ENCODE measurements around the gene KBTBD13.
"Not testable (repeated sequence)": the region's sequence is repeated elsewhere in the genome, so short reads cannot be mapped to it uniquely, and the experiment has no call there.

Gene KBTBD13

GRCh38 chr15:65076486-65077290 lies at the start of gene KBTBD13:
KBTBD13 (plus strand) TSS chr15:65076746; CDS start chr15:65076816, 70 bp downstream.
- DNase-seq, result no peak
- in situ Hi-C loops (cut with MboI; ENCODE audit: low pct_unique_long_range_greater_than_20kb, low sequenced_read_pairs), result no loop called here

- no peak for DNase-seq
- in situ Hi-C loops (cut with MboI; ENCODE audit: low pct_unique_long_range_greater_than_20kb, low sequenced_read_pairs), result no loop called here
Measured at GRCh38 chr15:65026756-65027155, 49.8 kb upstream of the KBTBD13 start.

- in situ Hi-C loops (cut with MboI; ENCODE audit: low pct_unique_long_range_greater_than_20kb, low sequenced_read_pairs), result no loop called here
- no peak for DNase-seq
Measured at GRCh38 chr15:65027593-65027992, 49.0 kb upstream of the KBTBD13 start.

GRCh38 chr15:65028338-65028737 lies 48.2 kb upstream of the KBTBD13 start:
- DNase-seq, result peak; percentile 40
- in situ Hi-C loops (cut with MboI; ENCODE audit: low pct_unique_long_range_greater_than_20kb, low sequenced_read_pairs), result no loop called here

- DNase-seq, result peak; percentile 90
- in situ Hi-C loops (cut with MboI; ENCODE audit: low pct_unique_long_range_greater_than_20kb, low sequenced_read_pairs), result no loop called here
Measured at GRCh38 chr15:65028921-65029735, 47.4 kb upstream of the KBTBD13 start, which contains the start of gene MTFMT. MTFMT (minus strand) TSS chr15:65029639; CDS start chr15:65029613, 26 bp downstream.

- no peak for DNase-seq
- in situ Hi-C loops (cut with MboI; ENCODE audit: low pct_unique_long_range_greater_than_20kb, low sequenced_read_pairs), result no loop called here
Measured at GRCh38 chr15:65029736-65030208, 46.8 kb upstream of the KBTBD13 start.

GRCh38 chr15:65032801-65033537 lies 43.6 kb upstream of the KBTBD13 start:
- DNase-seq, result peak; percentile 87
- in situ Hi-C loops (cut with MboI; ENCODE audit: low pct_unique_long_range_greater_than_20kb, low sequenced_read_pairs), result no loop called here

- in situ Hi-C loops (cut with MboI; ENCODE audit: low pct_unique_long_range_greater_than_20kb, low sequenced_read_pairs), result no loop called here
- peak; percentile 77 for DNase-seq
Measured at GRCh38 chr15:65033659-65034269, 42.8 kb upstream of the KBTBD13 start.

- in situ Hi-C loops (cut with MboI; ENCODE audit: low pct_unique_long_range_greater_than_20kb, low sequenced_read_pairs), result no loop called here
- DNase-seq, result no peak
Measured at GRCh38 chr15:65034719-65035118, 41.8 kb upstream of the KBTBD13 start.

- in situ Hi-C loops (cut with MboI; ENCODE audit: low pct_unique_long_range_greater_than_20kb, low sequenced_read_pairs), result no loop called here
- DNase-seq, result no peak
Measured at GRCh38 chr15:65037309-65037708, 39.2 kb upstream of the KBTBD13 start.

GRCh38 chr15:65038428-65038827 lies 38.1 kb upstream of the KBTBD13 start:
- DNase-seq, result no peak
- in situ Hi-C loops (cut with MboI; ENCODE audit: low pct_unique_long_range_greater_than_20kb, low sequenced_read_pairs), result no loop called here

- in situ Hi-C loops (cut with MboI; ENCODE audit: low pct_unique_long_range_greater_than_20kb, low sequenced_read_pairs), result no loop called here
- no peak for DNase-seq
Measured at GRCh38 chr15:65038836-65039235, 37.7 kb upstream of the KBTBD13 start.

GRCh38 chr15:65040461-65040860 lies 36.1 kb upstream of the KBTBD13 start:
- in situ Hi-C loops (cut with MboI; ENCODE audit: low pct_unique_long_range_greater_than_20kb, low sequenced_read_pairs), result no loop called here
- no peak for DNase-seq

- in situ Hi-C loops (cut with MboI; ENCODE audit: low pct_unique_long_range_greater_than_20kb, low sequenced_read_pairs), result no loop called here
Measured at GRCh38 chr15:65041787-65042186, 34.8 kb upstream of the KBTBD13 start.

GRCh38 chr15:65042776-65043327 lies 33.7 kb upstream of the KBTBD13 start:
- in situ Hi-C loops (cut with MboI; ENCODE audit: low pct_unique_long_range_greater_than_20kb, low sequenced_read_pairs), result no loop called here

More at GRCh38 chr15:65041787-65042186, 34.8 kb upstream of the KBTBD13 start:
- no peak for DNase-seq

GRCh38 chr15:65044218-65044617 lies 32.3 kb upstream of the KBTBD13 start:
- DNase-seq; in situ Hi-C loops (cut with MboI; ENCODE audit: low pct_unique_long_range_greater_than_20kb, low sequenced_read_pairs): not testable (repeated sequence)

More at GRCh38 chr15:65042776-65043327, 33.7 kb upstream of the KBTBD13 start:
- no peak for DNase-seq

GRCh38 chr15:65044724-65045481 lies 31.6 kb upstream of the KBTBD13 start, which contains the start of gene SLC51B:
SLC51B (plus strand) TSS chr15:65045387; CDS start chr15:65050005, 4,618 bp downstream.
- no peak for DNase-seq
- in situ Hi-C loops (cut with MboI; ENCODE audit: low pct_unique_long_range_greater_than_20kb, low sequenced_read_pairs), result no loop called here

- in situ Hi-C loops (cut with MboI; ENCODE audit: low pct_unique_long_range_greater_than_20kb, low sequenced_read_pairs), result no loop called here
Measured at GRCh38 chr15:65048241-65048640, 28.3 kb upstream of the KBTBD13 start.

More at GRCh38 chr15:65048241-65048640, 28.3 kb upstream of the KBTBD13 start:
- no peak for DNase-seq

All from KBM-7 (cell line).